ENCODE results near the gene ARFGEF2.

Gene ARFGEF2

GRCh38 chr20:48942730-48943129 lies 21.2 kb downstream of the ARFGEF2 start:
- H3K9ac ChIP-seq (ENCODE audit: low read length) = no peak overlapping the region
- H3K36me3 ChIP-seq (replicated peaks; ENCODE audit: low read depth, low read length) = peaks cover 29% of the 10 kb centered on the region
- H2AFZ ChIP-seq (ENCODE audit: low read depth, low read length) = no peak overlapping the region
- H3K4me3 ChIP-seq (ENCODE audit: low read length) = no peak overlapping the region
- no peaks in the 10 kb centered on the region for H3K9me3 ChIP-seq (ENCODE audit: insufficient read depth, low read length)
- peaks cover 28% of the 10 kb centered on the region for H3K79me2 ChIP-seq (ENCODE audit: low read length)
- H3K27ac ChIP-seq (ENCODE audit: low read length) = no peak overlapping the region
- H4K20me1 ChIP-seq (ENCODE audit: insufficient read depth, low read length) = peaks cover 36% of the 10 kb centered on the region; the same call in 1 of the 2 replicates
- H3K4me1 ChIP-seq (ENCODE audit: low read length) = no peaks in the 10 kb centered on the region
- H3K4me2 ChIP-seq (ENCODE audit: low read length) = no peak overlapping the region
- TF ChIP-seq EZH2phosphoT487 (IDR thresholded peaks at IDR 0.05; ENCODE audit: low read depth) (no peak), CTCF (IDR thresholded peaks at IDR 0.05; ENCODE audit: low read depth, low read length) (no peak)
- H3K27me3 ChIP-seq (ENCODE audit: low read depth, low read length) = no peaks in the 10 kb centered on the region

- Histone ChIP-seq H3K36me3 (replicated peaks; ENCODE audit: low read depth, low read length) (peaks cover 34% of the 10 kb centered on the region), H3K9me3 (ENCODE audit: insufficient read depth, low read length) (no peaks in the 10 kb centered on the region), H3K4me2 (ENCODE audit: low read length) (no peak overlapping the region), H4K20me1 (ENCODE audit: insufficient read depth, low read length) (peaks cover 25% of the 10 kb centered on the region; the same call in 1 of the 2 replicates), H3K27me3 (ENCODE audit: low read depth, low read length) (no peaks in the 10 kb centered on the region), H2AFZ (ENCODE audit: low read depth, low read length) (no peak overlapping the region), H3K27ac (ENCODE audit: low read length) (no peak overlapping the region), H3K4me1 (ENCODE audit: low read length) (no peaks in the 10 kb centered on the region), H3K9ac (ENCODE audit: low read length) (no peak overlapping the region), H3K4me3 (ENCODE audit: low read length) (no peak overlapping the region), H3K79me2 (ENCODE audit: low read length) (peaks cover 13% of the 10 kb centered on the region)
- TF ChIP-seq CTCF (IDR thresholded peaks at IDR 0.05; ENCODE audit: low read depth, low read length) = no peak
- no peak for TF ChIP-seq EZH2phosphoT487 (IDR thresholded peaks at IDR 0.05; ENCODE audit: low read depth)
Measured at GRCh38 chr20:48944663-48945297, 23.3 kb downstream of the ARFGEF2 start.

GRCh38 chr20:48945840-48946514 lies 24.5 kb downstream of the ARFGEF2 start:
- no peak for TF ChIP-seq EZH2phosphoT487 (IDR thresholded peaks at IDR 0.05; ENCODE audit: low read depth)
- TF ChIP-seq CTCF (IDR thresholded peaks at IDR 0.05; ENCODE audit: low read depth, low read length) = no peak
- H3K79me2 ChIP-seq (ENCODE audit: low read length) = peaks cover 5% of the 10 kb centered on the region
- no peak overlapping the region for H3K27ac ChIP-seq (ENCODE audit: low read length)
- no peak overlapping the region for H3K4me3 ChIP-seq (ENCODE audit: low read length)
- no peaks in the 10 kb centered on the region for H3K9me3 ChIP-seq (ENCODE audit: insufficient read depth, low read length)
- peaks cover 31% of the 10 kb centered on the region for H3K36me3 ChIP-seq (replicated peaks; ENCODE audit: low read depth, low read length)
- H3K4me1 ChIP-seq (ENCODE audit: low read length) = no peaks in the 10 kb centered on the region
- no peak overlapping the region for H3K4me2 ChIP-seq (ENCODE audit: low read length)
- H3K27me3 ChIP-seq (ENCODE audit: low read depth, low read length) = no peaks in the 10 kb centered on the region
- H4K20me1 ChIP-seq (ENCODE audit: insufficient read depth, low read length) = peaks cover 16% of the 10 kb centered on the region; the same call in 1 of the 2 replicates
- H2AFZ ChIP-seq (ENCODE audit: low read depth, low read length) = no peak overlapping the region
- no peak overlapping the region for H3K9ac ChIP-seq (ENCODE audit: low read length)

GRCh38 chr20:48948612-48949011 lies 27.1 kb downstream of the ARFGEF2 start:
- H2AFZ ChIP-seq (ENCODE audit: low read depth, low read length) = no peak overlapping the region
- peaks cover 38% of the 10 kb centered on the region for H3K36me3 ChIP-seq (replicated peaks; ENCODE audit: low read depth, low read length)

More at GRCh38 chr20:48948612-48949011, 27.1 kb downstream of the ARFGEF2 start:
- Histone ChIP-seq H3K9ac (ENCODE audit: low read length) (no peak overlapping the region), H3K9me3 (ENCODE audit: insufficient read depth, low read length) (no peaks in the 10 kb centered on the region), H4K20me1 (ENCODE audit: insufficient read depth, low read length) (peaks cover 6% of the 10 kb centered on the region; the same call in 1 of the 2 replicates), H3K4me1 (ENCODE audit: low read length) (no peaks in the 10 kb centered on the region), H3K27me3 (ENCODE audit: low read depth, low read length) (no peaks in the 10 kb centered on the region), H3K4me3 (ENCODE audit: low read length) (no peak overlapping the region), H3K27ac (ENCODE audit: low read length) (no peak overlapping the region), H3K79me2 (ENCODE audit: low read length) (no peaks in the 10 kb centered on the region), H3K4me2 (ENCODE audit: low read length) (no peak overlapping the region)
- TF ChIP-seq EZH2phosphoT487 (IDR thresholded peaks at IDR 0.05; ENCODE audit: low read depth) = no peak
- TF ChIP-seq CTCF (IDR thresholded peaks at IDR 0.05; ENCODE audit: low read depth, low read length) = peak; percentile 17; the same call in 1 of the 2 replicates
